CD4-positive, alpha-beta T cell treated with Interleukin-17A for 4 hours (primary cell): ENCODE measurements around the gene TNNT2.

Source experiments
- DNase-seq: peaks from one replicate; pipeline ENCODE4 v3.0.0-alpha.2; 2020; ENCODE audit warnings: mixed read lengths

The TNNT2 gene

GRCh38 chr1:201377611-201378092 lies at the start of gene TNNT2:
TNNT2 (minus strand) TSS chr1:201377680; CDS start chr1:201373254, 4,426 bp downstream.
- DNase-seq, result no peak

- no peak for DNase-seq
Measured at GRCh38 chr1:201426479-201427310, 49.2 kb upstream of the TNNT2 start.

- no peak for DNase-seq
Measured at GRCh38 chr1:201424146-201424545, 46.7 kb upstream of the TNNT2 start.

- DNase-seq, result no peak
Measured at GRCh38 chr1:201423655-201424054, 46.2 kb upstream of the TNNT2 start.

- no peak for DNase-seq
Measured at GRCh38 chr1:201422436-201423030, 45.1 kb upstream of the TNNT2 start.

- DNase-seq, result no peak
Measured at GRCh38 chr1:201422026-201422425, 44.5 kb upstream of the TNNT2 start.

GRCh38 chr1:201421041-201421440 lies 43.6 kb upstream of the TNNT2 start:
- no peak for DNase-seq

GRCh38 chr1:201420608-201421002 lies 43.1 kb upstream of the TNNT2 start:
- no peak for DNase-seq

- DNase-seq, result no peak
Measured at GRCh38 chr1:201419746-201420607, 42.5 kb upstream of the TNNT2 start.

- no peak for DNase-seq
Measured at GRCh38 chr1:201419256-201419655, 41.8 kb upstream of the TNNT2 start.

GRCh38 chr1:201418461-201418860 lies 41.0 kb upstream of the TNNT2 start:
- no peak for DNase-seq

GRCh38 chr1:201414051-201414738 lies 36.7 kb upstream of the TNNT2 start:
- no peak for DNase-seq

GRCh38 chr1:201411292-201411691 lies 33.8 kb upstream of the TNNT2 start:
- no peak for DNase-seq

- DNase-seq, result no peak
Measured at GRCh38 chr1:201409440-201409839, 32.0 kb upstream of the TNNT2 start.

GRCh38 chr1:201408834-201409200 lies 31.3 kb upstream of the TNNT2 start:
- no peak for DNase-seq

GRCh38 chr1:201408176-201408833 lies 30.8 kb upstream of the TNNT2 start:
- DNase-seq, result peak; percentile 72

GRCh38 chr1:201406831-201407406 lies 29.4 kb upstream of the TNNT2 start:
- no peak for DNase-seq

- no peak for DNase-seq
Measured at GRCh38 chr1:201405484-201405831, 28.0 kb upstream of the TNNT2 start.

- DNase-seq, result no peak
Measured at GRCh38 chr1:201404722-201405483, 27.4 kb upstream of the TNNT2 start.

- DNase-seq, result no peak
Measured at GRCh38 chr1:201404055-201404454, 26.6 kb upstream of the TNNT2 start.

- no peak for DNase-seq
Measured at GRCh38 chr1:201403359-201403758, 25.9 kb upstream of the TNNT2 start.
